ENCODE results near the gene LMO1.

Gene LMO1

GRCh38 chr11:8239040-8239439, 24.6 kb downstream of the LMO1 start:
- H3K9me3 Mint-ChIP-seq, result no peaks in the 10 kb centered on the region
- no peak overlapping the region for H3K27ac Mint-ChIP-seq
- no peak for TF ChIP-seq CTCF (IDR thresholded peaks at IDR 0.05; ENCODE audit: unreplicated experiment in 3 of 3)
- H3K4me3 Mint-ChIP-seq, result no peak overlapping the region
- peaks cover 18% of the 10 kb centered on the region for H3K27me3 Mint-ChIP-seq (ENCODE audit: low read depth)
- H3K36me3 Mint-ChIP-seq (ENCODE audit: low read depth), result peaks cover 4% of the 10 kb centered on the region
- peaks cover 32% of the 10 kb centered on the region for H3K4me1 Mint-ChIP-seq

GRCh38 chr11:8237453-8237852, 26.2 kb downstream of the LMO1 start:
- Mint-ChIP-seq H3K9me3 (no peaks in the 10 kb centered on the region), H3K4me1 (peaks cover 38% of the 10 kb centered on the region), H3K27ac (no peak overlapping the region), H3K27me3 (ENCODE audit: low read depth) (peaks cover 15% of the 10 kb centered on the region), H3K36me3 (ENCODE audit: low read depth) (peaks cover 4% of the 10 kb centered on the region), H3K4me3 (no peak overlapping the region)
- TF ChIP-seq CTCF (IDR thresholded peaks at IDR 0.05; ENCODE audit: unreplicated experiment in 3 of 3), result no peak

- no peak for TF ChIP-seq CTCF (IDR thresholded peaks at IDR 0.05; ENCODE audit: unreplicated experiment in 3 of 3)
- no peaks in the 10 kb centered on the region for H3K36me3 Mint-ChIP-seq (ENCODE audit: low read depth)
- H3K27ac Mint-ChIP-seq, result no peak overlapping the region
- peaks cover 42% of the 10 kb centered on the region for H3K4me1 Mint-ChIP-seq
- no peak overlapping the region for H3K4me3 Mint-ChIP-seq
- peaks cover 16% of the 10 kb centered on the region for H3K27me3 Mint-ChIP-seq (ENCODE audit: low read depth)
- no peaks in the 10 kb centered on the region for H3K9me3 Mint-ChIP-seq
Measured at GRCh38 chr11:8235925-8236324, 27.8 kb downstream of the LMO1 start.

- Mint-ChIP-seq H3K4me3 (no peak overlapping the region), H3K36me3 (ENCODE audit: low read depth) (no peaks in the 10 kb centered on the region), H3K4me1 (peaks cover 37% of the 10 kb centered on the region), H3K9me3 (no peaks in the 10 kb centered on the region), H3K27ac (no peak overlapping the region), H3K27me3 (ENCODE audit: low read depth) (peaks cover 17% of the 10 kb centered on the region)
- TF ChIP-seq CTCF (IDR thresholded peaks at IDR 0.05; ENCODE audit: unreplicated experiment in 3 of 3), result no peak
Measured at GRCh38 chr11:8234910-8235309, 28.8 kb downstream of the LMO1 start.

GRCh38 chr11:8234425-8234821, 29.3 kb downstream of the LMO1 start:
- H3K4me1 Mint-ChIP-seq, result peaks cover 37% of the 10 kb centered on the region

More at GRCh38 chr11:8234425-8234821, 29.3 kb downstream of the LMO1 start:
- H3K27ac Mint-ChIP-seq, result peak overlapping the region in 2 of 3 experiments; percentile 16 to 41
- H3K4me3 Mint-ChIP-seq, result no peak overlapping the region
- no peaks in the 10 kb centered on the region for H3K36me3 Mint-ChIP-seq (ENCODE audit: low read depth)
- no peaks in the 10 kb centered on the region for H3K9me3 Mint-ChIP-seq
- TF ChIP-seq CTCF (IDR thresholded peaks at IDR 0.05; ENCODE audit: unreplicated experiment in 3 of 3), result no peak
- peaks cover 15% of the 10 kb centered on the region for H3K27me3 Mint-ChIP-seq (ENCODE audit: low read depth)

All from nephron (organoid).